Uterus (tissue), 4 donors: ENCODE measurements around the gene PNMA8A. TPM values are rescaled to one million over a fixed set of nuclear protein-coding genes. Genes with fewer than 3 reads are reported as not detected.

ENCODE experiments used
- DNase-seq, 2 donors: peaks; one replicate each; pipeline ENCODE4 v3.0.0-alpha.2; 2019 to 2020
- H3K27ac ChIP-seq, 2 donors: fragments of 200-600 bp; sonication (generic); 1 replicate in 1 of 2; 2 replicates in 1 of 2; pipeline ENCODE4 v1.5.1; 2016 to 2018
- H3K27me3 ChIP-seq, 2 donors: fragments of 200-600 bp; sonication (generic); one replicate each; pipeline ENCODE4 v1.5.1; 2018 to 2019; ENCODE audit warnings: control low read depth in 1 of 2
- H3K36me3 ChIP-seq, 2 donors: fragments of 200-600 bp; sonication (generic); one replicate each; pipeline ENCODE4 v1.5.1; 2019; ENCODE audit warnings: control low read depth in 1 of 2
- H3K4me1 ChIP-seq, 2 donors: fragments of 200-600 bp; sonication (generic); one replicate each; pipeline ENCODE4 v1.5.1; 2018 to 2019; ENCODE audit warnings: control low read depth in 1 of 2
- H3K4me3 ChIP-seq, 2 donors: fragments of 200-600 bp; sonication (generic); 1 replicate in 1 of 2; 2 replicates in 1 of 2; pipeline ENCODE4 v1.5.1; 2018 to 2019; ENCODE audit warnings: mild to moderate bottlenecking in 1 of 2
- H3K9me3 ChIP-seq, 2 donors: fragments of 200-600 bp; sonication (generic); one replicate each; pipeline ENCODE4 v1.5.1; 2019; ENCODE audit warnings: control low read depth in 1 of 2
- POLR2A ChIP-seq, 2 donors: fragments of 450-650 bp; IDR thresholded peaks; one replicate each; pipeline ENCODE4 v1.6.1; 2016; ENCODE audit warnings: antibody characterized with exemption in 2 of 2, mild to moderate bottlenecking in 1 of 2, moderate library complexity in 1 of 2
- intact Hi-C: fragments of 100-400 bp; cut with DNase I; formaldehyde crosslinking; loops from one replicate; pipeline ENCODE4 v1.15.1; 2023; ENCODE audit warnings: low total_unique reads
- total RNA-seq, 4 donors: library from RNA; depleted of rRNA in 3 of 4; stranded (reverse); fragments of >200 nt in 3 of 4; gene quantifications; one replicate each; pipeline versions ENCODE4 v1.1.0 to v1.2.4, GENCODE V29; 2014 to 2023
- TF ChIP-seq, protein P1 (sequence below), 4 experiments: fragments of 200-600 bp in 2 of 4; fragments of 450-650 bp in 2 of 4; sonication (generic) in 2 of 4; IDR thresholded peaks; one replicate each; pipeline ENCODE4 v1.5.1; 2016 to 2019; ENCODE audit warnings: antibody characterized with exemption in 4 of 4, mild to moderate bottlenecking in 2 of 4, moderate library complexity in 1 of 4
- donor health status: DM: yes; HTN: yes; CAD: no.

PNMA8A gene
- total RNA-seq, 4 donors from 2014 or later: 8.7 to 69.7 (median 16.1) TPM

DNA sequence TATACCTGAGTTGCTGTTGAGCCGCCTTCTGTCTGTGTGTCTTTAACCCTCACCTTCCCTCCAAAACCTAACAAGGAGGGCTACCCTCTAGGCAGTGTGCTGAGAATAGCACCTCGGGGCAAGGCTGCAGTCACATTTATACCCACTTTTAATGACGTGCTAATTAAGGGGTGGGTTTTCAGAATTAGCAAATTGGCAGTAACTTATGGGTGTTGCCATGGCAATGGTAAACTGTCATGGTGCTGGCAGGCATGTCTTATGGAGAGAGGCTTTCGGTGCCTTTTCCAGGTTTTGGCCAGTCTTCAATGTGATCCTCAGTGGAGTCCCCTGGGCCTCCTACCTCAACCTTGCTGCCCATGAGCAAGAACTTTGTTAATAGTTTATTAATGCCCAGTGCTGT lies 1.2 kb upstream of the PNMA8A start:
- H3K4me1 ChIP-seq: no peaks in the 10 kb centered on the region
- intact Hi-C loops: no loop called here
- no peak overlapping the region for H3K4me3 ChIP-seq
- no peaks in the 10 kb centered on the region for H3K27me3 ChIP-seq
- H3K36me3 ChIP-seq: no peaks in the 10 kb centered on the region
- no peak overlapping the region for H3K27ac ChIP-seq
- DNase-seq: no peak
- H3K9me3 ChIP-seq: no peaks in the 10 kb centered on the region
- no peak for TF ChIP-seq POLR2A (IDR thresholded peaks at IDR 0.05)
- TF ChIP-seq, protein P1, sequence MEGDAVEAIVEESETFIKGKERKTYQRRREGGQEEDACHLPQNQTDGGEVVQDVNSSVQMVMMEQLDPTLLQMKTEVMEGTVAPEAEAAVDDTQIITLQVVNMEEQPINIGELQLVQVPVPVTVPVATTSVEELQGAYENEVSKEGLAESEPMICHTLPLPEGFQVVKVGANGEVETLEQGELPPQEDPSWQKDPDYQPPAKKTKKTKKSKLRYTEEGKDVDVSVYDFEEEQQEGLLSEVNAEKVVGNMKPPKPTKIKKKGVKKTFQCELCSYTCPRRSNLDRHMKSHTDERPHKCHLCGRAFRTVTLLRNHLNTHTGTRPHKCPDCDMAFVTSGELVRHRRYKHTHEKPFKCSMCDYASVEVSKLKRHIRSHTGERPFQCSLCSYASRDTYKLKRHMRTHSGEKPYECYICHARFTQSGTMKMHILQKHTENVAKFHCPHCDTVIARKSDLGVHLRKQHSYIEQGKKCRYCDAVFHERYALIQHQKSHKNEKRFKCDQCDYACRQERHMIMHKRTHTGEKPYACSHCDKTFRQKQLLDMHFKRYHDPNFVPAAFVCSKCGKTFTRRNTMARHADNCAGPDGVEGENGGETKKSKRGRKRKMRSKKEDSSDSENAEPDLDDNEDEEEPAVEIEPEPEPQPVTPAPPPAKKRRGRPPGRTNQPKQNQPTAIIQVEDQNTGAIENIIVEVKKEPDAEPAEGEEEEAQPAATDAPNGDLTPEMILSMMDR (IDR thresholded peaks at IDR 0.05): no peak

DNA sequence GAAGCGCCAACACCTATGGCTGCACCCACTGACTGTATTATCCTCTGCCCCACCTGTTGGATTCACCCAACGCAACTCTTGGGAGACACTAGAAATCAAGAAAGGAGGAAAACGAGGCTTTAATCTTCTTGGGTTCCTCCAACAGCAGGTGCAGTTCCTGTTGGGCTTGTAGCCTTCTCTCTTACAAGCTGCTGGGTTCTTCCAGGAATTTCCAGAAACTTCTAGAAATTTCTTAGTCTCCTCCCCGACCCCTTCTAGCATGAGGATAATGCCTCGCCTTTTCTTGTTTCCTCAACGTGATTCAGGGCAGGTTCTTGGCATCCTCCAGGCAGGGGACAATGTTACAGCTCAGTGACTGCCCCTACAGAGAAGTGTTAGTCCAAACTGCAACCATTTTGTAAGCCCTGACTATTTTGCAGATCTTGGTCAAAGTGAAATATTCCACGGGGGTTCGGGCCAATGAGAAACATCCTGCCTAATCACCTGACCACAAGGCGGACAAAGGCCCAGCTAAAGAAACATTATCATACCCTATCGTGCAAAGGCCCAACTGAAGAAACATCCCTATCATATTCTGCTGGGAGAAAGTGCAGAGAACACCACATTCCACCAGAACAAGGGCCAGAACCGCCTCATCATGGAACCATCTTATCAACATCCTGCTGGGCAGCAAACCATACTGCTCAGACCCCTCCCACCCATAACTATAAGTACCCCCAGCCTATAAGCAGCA lies 614 bp upstream of the PNMA8A start:
- TF ChIP-seq, protein P1 (IDR thresholded peaks at IDR 0.05): no peak
- no peak for TF ChIP-seq POLR2A (IDR thresholded peaks at IDR 0.05)
- H3K4me1 ChIP-seq: no peaks in the 10 kb centered on the region
- DNase-seq: no peak
- intact Hi-C loops: no loop called here
- peak overlapping the region; percentile 70 to 78 for H3K27ac ChIP-seq
- H3K36me3 ChIP-seq: no peaks in the 10 kb centered on the region
- no peaks in the 10 kb centered on the region for H3K27me3 ChIP-seq
- peak overlapping the region; percentile 13 to 46 for H3K4me3 ChIP-seq
- H3K9me3 ChIP-seq: no peaks in the 10 kb centered on the region

DNA sequence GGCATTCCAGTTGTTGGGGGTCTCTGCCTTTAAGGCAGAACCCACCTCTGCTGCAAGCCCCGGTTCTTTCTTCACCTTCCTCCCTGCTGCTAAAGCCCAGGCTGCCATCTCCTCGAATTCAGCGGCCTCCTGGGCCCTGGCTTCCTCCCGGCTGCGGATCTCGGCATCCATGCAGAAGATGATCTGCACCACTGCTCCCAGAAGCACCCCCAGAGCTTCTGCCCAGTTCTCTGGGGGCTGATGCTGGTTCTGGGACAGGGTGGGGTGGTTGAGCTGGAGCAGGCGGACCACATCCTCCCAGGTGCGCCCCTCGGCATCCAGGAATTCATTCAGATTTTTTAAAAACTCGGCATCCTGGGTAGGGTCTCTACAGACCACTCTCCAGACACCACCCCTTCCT lies 987 bp downstream of the PNMA8A start:
- DNase-seq: no peak
- no peak for TF ChIP-seq POLR2A (IDR thresholded peaks at IDR 0.05)
- TF ChIP-seq, protein P1 (IDR thresholded peaks at IDR 0.05): no peak
- Histone ChIP-seq H3K9me3 (no peaks in the 10 kb centered on the region), H3K4me1 (no peaks in the 10 kb centered on the region), H3K4me3 (no peak overlapping the region), H3K27me3 (no peaks in the 10 kb centered on the region), H3K27ac (peak overlapping the region; percentile 70 to 78), H3K36me3 (no peaks in the 10 kb centered on the region)
- intact Hi-C loops: no loop called here

DNA sequence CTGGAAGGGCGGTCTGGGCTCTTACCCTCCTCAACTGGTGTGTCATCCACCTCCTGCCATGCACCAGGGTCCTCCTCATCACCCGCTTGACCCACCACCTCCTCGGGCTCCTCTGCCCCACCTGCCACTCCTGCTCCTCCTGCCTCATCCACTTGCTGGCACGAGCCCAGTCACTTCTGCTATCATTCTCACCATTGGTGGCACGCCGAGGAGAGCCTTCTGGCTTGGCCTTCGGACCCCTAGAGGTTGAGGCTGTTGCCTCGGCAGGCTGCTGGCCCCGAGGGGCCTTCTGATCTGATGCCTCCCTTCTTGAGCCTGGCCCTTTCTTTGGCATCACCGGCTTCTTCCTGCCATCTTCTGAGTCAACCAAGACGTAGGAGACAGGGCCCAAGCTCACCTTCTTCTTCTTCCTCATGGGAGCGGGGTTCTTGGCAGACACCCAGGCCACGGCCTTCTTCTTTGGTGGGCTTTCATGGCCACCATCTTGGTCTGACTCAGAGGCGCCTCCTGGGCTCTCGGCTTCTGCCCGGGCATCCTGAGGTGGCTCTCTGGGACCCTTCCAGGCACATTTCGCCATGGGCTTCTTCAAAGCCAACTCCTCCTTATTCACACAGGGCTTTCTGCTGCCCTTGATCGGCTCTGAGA lies 1.7 kb downstream of the PNMA8A start:
- H3K9me3 ChIP-seq: no peaks in the 10 kb centered on the region
- H3K4me1 ChIP-seq: no peaks in the 10 kb centered on the region
- H3K36me3 ChIP-seq: no peaks in the 10 kb centered on the region
- no peaks in the 10 kb centered on the region for H3K27me3 ChIP-seq
- TF ChIP-seq, protein P1 (IDR thresholded peaks at IDR 0.05): no peak
- H3K4me3 ChIP-seq: no peak overlapping the region
- DNase-seq: no peak
- intact Hi-C loops: no loop called here
- H3K27ac ChIP-seq: no peak overlapping the region

DNA sequence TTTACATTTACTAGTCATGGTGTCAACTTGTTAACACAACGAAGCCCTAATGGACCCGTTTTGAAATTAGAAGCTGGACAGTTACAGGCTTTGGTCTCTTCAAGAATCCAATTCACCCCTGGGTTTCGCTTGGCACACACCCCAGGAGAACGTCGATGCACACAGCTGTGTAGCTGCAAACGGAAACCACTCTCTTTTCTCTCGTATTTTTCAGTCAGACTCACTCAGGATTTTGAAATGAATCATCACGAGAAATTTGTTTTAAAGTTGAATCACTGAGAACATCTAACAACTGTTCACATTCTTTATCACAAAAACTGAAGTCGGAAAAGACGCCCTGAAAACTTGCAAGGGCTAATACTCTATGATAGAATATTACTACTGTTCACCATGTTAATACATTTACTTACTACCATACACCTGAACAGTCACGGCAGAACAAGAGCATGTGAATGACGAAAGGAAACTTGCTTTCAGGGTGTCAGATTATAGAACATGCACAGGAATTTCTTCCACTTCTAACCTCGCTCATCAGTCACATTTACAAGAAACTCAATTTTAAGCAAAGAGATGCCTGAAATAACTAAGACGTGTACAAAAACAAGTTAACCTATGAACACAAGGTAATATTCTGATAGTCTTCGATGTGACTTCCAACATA lies 4.7 kb downstream of the PNMA8A start:
- TF ChIP-seq, protein P1 (IDR thresholded peaks at IDR 0.05): no peak
- no peak for TF ChIP-seq POLR2A (IDR thresholded peaks at IDR 0.05)
- no peaks in the 10 kb centered on the region for H3K4me1 ChIP-seq
- H3K4me3 ChIP-seq: no peak overlapping the region
- intact Hi-C loops: no loop called here
- no peaks in the 10 kb centered on the region for H3K36me3 ChIP-seq
- no peaks in the 10 kb centered on the region for H3K27me3 ChIP-seq
- H3K9me3 ChIP-seq: no peaks in the 10 kb centered on the region
- peak overlapping the region; percentile 39 to 44 for H3K27ac ChIP-seq
- peak; percentile 38 to 71 for DNase-seq
